Neutrophil (primary cell): ENCODE results near the gene SCN8A.

ENCODE experiments used
- H3K27ac ChIP-seq: fragments of 200-600 bp; sonication (generic); 2 replicates; pipeline ENCODE4 v1.5.1; 2016; ENCODE audit warnings: mild to moderate bottlenecking, moderate library complexity
- H3K27me3 ChIP-seq: fragments of 200-600 bp; sonication (generic); 2 replicates; pipeline ENCODE4 v1.6.0; 2016; ENCODE audit warnings: mild to moderate bottlenecking
- H3K36me3 ChIP-seq: fragments of 200-600 bp; sonication (generic); 2 replicates; pipeline ENCODE4 v1.5.1; 2017
- H3K4me1 ChIP-seq, 2 experiments: fragments of 200-600 bp in 1 of 2; sonication (generic) in 1 of 2; 1 replicate in 1 of 2; 2 replicates in 1 of 2; pipeline versions ENCODE4 v1.5.1 to v1.6.1; 2013 to 2016; ENCODE audit warnings: low read depth in 1 of 2, low read length in 1 of 2, mild to moderate bottlenecking in 1 of 2, moderate library complexity in 1 of 2; ENCODE audit not compliant: control insufficient read depth in 1 of 2, insufficient read depth in 1 of 2
- H3K4me3 ChIP-seq, 2 experiments: fragments of 200-600 bp in 1 of 2; sonication (generic) in 1 of 2; 1 replicate in 1 of 2; 2 replicates in 1 of 2; pipeline ENCODE4 v1.5.1; 2013 to 2016; ENCODE audit warnings: low read depth in 1 of 2, low read length in 1 of 2, mild to moderate bottlenecking in 1 of 2, moderate library complexity in 1 of 2
- H3K9me3 ChIP-seq: fragments of 200-600 bp; sonication (generic); 2 replicates; pipeline ENCODE4 v1.5.1; 2016
- CTCF ChIP-seq: fragments of 200-600 bp; sonication (generic); IDR thresholded peaks from 2 replicates; pipeline ENCODE4 v1.5.1; 2016; ENCODE audit warnings: antibody characterized with exemption

The SCN8A gene

GRCh38 chr12:51809193-51809592, 218.2 kb downstream of the SCN8A start:
- no peak overlapping the region for H3K4me3 ChIP-seq
- no peak for TF ChIP-seq CTCF
- peaks cover 0 to 4% of the 10 kb centered on the region in 2 experiments for H3K4me1 ChIP-seq
- H3K9me3 ChIP-seq = no peaks in the 10 kb centered on the region
- peaks cover 6% of the 10 kb centered on the region for H3K36me3 ChIP-seq
- H3K27ac ChIP-seq = no peak overlapping the region
- peaks cover 18% of the 10 kb centered on the region for H3K27me3 ChIP-seq

GRCh38 chr12:51811203-51812202, 220.5 kb downstream of the SCN8A start:
- H3K4me3 ChIP-seq = no peak overlapping the region

GRCh38 chr12:51812871-51813270, 221.8 kb downstream of the SCN8A start:
- peaks cover 8 to 12% of the 10 kb centered on the region in 2 experiments for H3K4me1 ChIP-seq
- no peak overlapping the region for H3K27ac ChIP-seq
- no peaks in the 10 kb centered on the region for H3K36me3 ChIP-seq
- peaks cover 54% of the 10 kb centered on the region for H3K27me3 ChIP-seq
- TF ChIP-seq CTCF = no peak
- no peaks in the 10 kb centered on the region for H3K9me3 ChIP-seq
- H3K4me3 ChIP-seq = no peak overlapping the region

More at GRCh38 chr12:51811203-51812202, 220.5 kb downstream of the SCN8A start:
- Histone ChIP-seq H3K9me3 (no peaks in the 10 kb centered on the region), H3K27me3 (peaks cover 41% of the 10 kb centered on the region), H3K36me3 (peaks cover 4% of the 10 kb centered on the region), H3K27ac (no peak overlapping the region), H3K4me1 (peaks cover 8 to 12% of the 10 kb centered on the region in 2 experiments)
- no peak for TF ChIP-seq CTCF

GRCh38 chr12:51813931-51814310, 222.9 kb downstream of the SCN8A start:
- H3K36me3 ChIP-seq = no peaks in the 10 kb centered on the region
- H3K9me3 ChIP-seq = no peaks in the 10 kb centered on the region
- H3K4me3 ChIP-seq = peak overlapping the region; percentile 23 to 41
- H3K4me1 ChIP-seq = peaks cover 8 to 12% of the 10 kb centered on the region in 2 experiments
- TF ChIP-seq CTCF = no peak
- H3K27ac ChIP-seq = no peak overlapping the region
- H3K27me3 ChIP-seq = peaks cover 65% of the 10 kb centered on the region

GRCh38 chr12:51814311-51815088, 223.5 kb downstream of the SCN8A start:
- Histone ChIP-seq H3K27me3 (peaks cover 71% of the 10 kb centered on the region), H3K36me3 (no peaks in the 10 kb centered on the region), H3K4me1 (peaks cover 8 to 12% of the 10 kb centered on the region in 2 experiments), H3K27ac (no peak overlapping the region), H3K9me3 (no peaks in the 10 kb centered on the region), H3K4me3 (peak overlapping the region; percentile 23 to 52)
- no peak for TF ChIP-seq CTCF
